Measurements from ENCODE around the gene IFIH1.

The IFIH1 gene

DNA sequence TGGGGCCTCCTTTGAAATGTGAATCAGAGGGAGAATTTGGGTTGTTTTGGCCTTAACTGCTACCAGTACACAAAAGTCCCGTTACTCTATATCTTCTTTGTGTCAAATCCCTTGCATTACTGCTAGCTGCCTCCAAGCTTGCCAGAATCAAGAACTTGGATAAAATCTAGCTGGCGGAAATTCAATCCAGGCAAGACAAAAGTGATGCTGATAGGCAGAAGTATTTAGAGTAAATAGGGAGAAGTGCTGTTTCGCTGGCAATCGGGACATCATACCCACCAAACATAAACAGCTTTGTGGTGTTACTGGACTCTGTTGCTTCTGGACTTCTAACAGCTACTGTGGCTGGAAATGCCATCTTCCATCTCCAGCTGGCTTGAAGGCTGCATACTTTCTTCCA is 2.5 kb downstream of the IFIH1 start:
- H2AK5ac ChIP-seq (ENCODE audit: low read depth, low read length), result no peak overlapping the region
- no peak overlapping the region for H2BK12ac ChIP-seq (ENCODE audit: low read length)
- no peak overlapping the region for H2BK15ac ChIP-seq (ENCODE audit: low read length)
- no peak overlapping the region for H2BK120ac ChIP-seq (ENCODE audit: low read depth, low read length)
- H3K79me1 ChIP-seq (ENCODE audit: low read depth, low read length), result peaks cover 1% of the 10 kb centered on the region
- no peak overlapping the region for H2BK5ac ChIP-seq (ENCODE audit: low read length)
- no peak overlapping the region for H3K4ac ChIP-seq (ENCODE audit: low read length)
- peaks cover 0 to 2% of the 10 kb centered on the region in 2 donors for H3K9me3 ChIP-seq (replicated peaks in 1 of 2; ENCODE audit: control insufficient read depth in 2 of 2, insufficient read depth in 1 of 2, low read depth in 1 of 2, low read length in 2 of 2)
- no peaks in the 10 kb centered on the region for H3K36me3 ChIP-seq (replicated peaks in 1 of 2; ENCODE audit: control insufficient read depth in 2 of 2, insufficient read depth in 2 of 2, low read length in 2 of 2)
- H3K18ac ChIP-seq (ENCODE audit: low read length), result no peak overlapping the region
- H2AFZ ChIP-seq (ENCODE audit: low read length), result no peak overlapping the region
- peaks cover 0 to 5% of the 10 kb centered on the region in 2 donors for H3K4me1 ChIP-seq (ENCODE audit: control insufficient read depth in 2 of 2, insufficient read depth in 1 of 2, low read depth in 1 of 2, low read length in 2 of 2)
- WGBS, 2 donors (ENCODE audit: extremely low coverage in 2 of 2, insufficient read length in 2 of 2, insufficient replicate concordance in 1 of 2), result no CpG with 5 or more reads among the region's 4 CpGs
- peaks cover 0 to 29% (median 10%) of the 10 kb centered on the region in 3 experiments for H3K27me3 ChIP-seq (ENCODE audit: control insufficient read depth in 3 of 3, insufficient read depth in 3 of 3, low read depth in 1 of 3, low read length in 3 of 3)
- DNase-seq (ENCODE audit: low spot score), result no peak
- no peak overlapping the region for H3K4me3 ChIP-seq (ENCODE audit: low read length in 2 of 2)
- no peak overlapping the region for H3K14ac ChIP-seq (ENCODE audit: low read length)
- no peak overlapping the region for H4K8ac ChIP-seq (ENCODE audit: low read depth, low read length)
- no peak overlapping the region for H3K27ac ChIP-seq (replicated peaks; ENCODE audit: low read length)
- no peak overlapping the region for H3K9ac ChIP-seq (ENCODE audit: low read depth, low read length, poor library complexity)
- H3K23ac ChIP-seq (ENCODE audit: low read depth, low read length, poor library complexity), result no peak overlapping the region
- no peak overlapping the region for H3K4me2 ChIP-seq (ENCODE audit: insufficient read depth, low read length, poor library complexity, severe bottlenecking)
- H4K91ac ChIP-seq (ENCODE audit: low read depth, low read length, poor library complexity), result no peak overlapping the region

DNA sequence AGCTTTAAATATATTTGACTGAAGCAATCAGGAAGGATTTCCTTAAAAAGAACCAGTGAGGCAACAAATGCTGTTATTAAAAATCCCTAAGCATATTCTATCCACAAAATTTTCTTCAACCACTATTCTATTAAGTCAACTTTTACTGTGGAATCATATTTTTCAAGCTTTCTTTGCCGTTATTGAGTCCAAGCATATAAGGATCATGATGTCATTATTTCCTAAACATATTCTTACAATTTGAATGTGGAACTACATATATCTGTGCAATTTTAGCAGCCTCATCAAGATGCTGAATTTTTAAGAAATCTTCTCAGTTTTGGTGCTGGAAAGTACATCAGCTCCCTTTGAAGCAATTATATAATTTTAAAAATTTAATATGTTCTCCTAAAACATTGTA is 5.6 kb downstream of the IFIH1 start:
- Histone ChIP-seq H3K9me3 (replicated peaks in 1 of 2; ENCODE audit: control insufficient read depth in 2 of 2, insufficient read depth in 1 of 2, low read depth in 1 of 2, low read length in 2 of 2) (no peaks in the 10 kb centered on the region), H4K8ac (ENCODE audit: low read depth, low read length) (no peak overlapping the region), H3K4me3 (ENCODE audit: low read length in 2 of 2) (no peak overlapping the region), H2AFZ (ENCODE audit: low read length) (no peak overlapping the region), H3K27me3 (ENCODE audit: control insufficient read depth in 3 of 3, insufficient read depth in 3 of 3, low read depth in 1 of 3, low read length in 3 of 3) (peaks cover 0 to 6% (median 3%) of the 10 kb centered on the region in 3 experiments), H2AK5ac (ENCODE audit: low read depth, low read length) (no peak overlapping the region), H3K4me1 (ENCODE audit: control insufficient read depth in 2 of 2, insufficient read depth in 1 of 2, low read depth in 1 of 2, low read length in 2 of 2) (no peaks in the 10 kb centered on the region), H3K18ac (ENCODE audit: low read length) (no peak overlapping the region), H3K4ac (ENCODE audit: low read length) (no peak overlapping the region), H3K4me2 (ENCODE audit: insufficient read depth, low read length, poor library complexity, severe bottlenecking) (no peak overlapping the region), H2BK12ac (ENCODE audit: low read length) (no peak overlapping the region), H3K9ac (ENCODE audit: low read depth, low read length, poor library complexity) (no peak overlapping the region), H3K79me1 (ENCODE audit: low read depth, low read length) (no peaks in the 10 kb centered on the region), H2BK15ac (ENCODE audit: low read length) (no peak overlapping the region), H2BK120ac (ENCODE audit: low read depth, low read length) (no peak overlapping the region), H3K36me3 (replicated peaks in 1 of 2; ENCODE audit: control insufficient read depth in 2 of 2, insufficient read depth in 2 of 2, low read length in 2 of 2) (no peaks in the 10 kb centered on the region), H2BK5ac (ENCODE audit: low read length) (no peak overlapping the region), H3K27ac (replicated peaks; ENCODE audit: low read length) (no peak overlapping the region), H3K14ac (ENCODE audit: low read length) (no peak overlapping the region), H3K23ac (ENCODE audit: low read depth, low read length, poor library complexity) (no peak overlapping the region), H4K91ac (ENCODE audit: low read depth, low read length, poor library complexity) (no peak overlapping the region)
- no CpG with 5 or more reads among the region's 1 CpG for WGBS, 2 donors (ENCODE audit: extremely low coverage in 2 of 2, insufficient read length in 2 of 2, insufficient replicate concordance in 1 of 2)
- no peak for DNase-seq (ENCODE audit: low spot score)

DNA sequence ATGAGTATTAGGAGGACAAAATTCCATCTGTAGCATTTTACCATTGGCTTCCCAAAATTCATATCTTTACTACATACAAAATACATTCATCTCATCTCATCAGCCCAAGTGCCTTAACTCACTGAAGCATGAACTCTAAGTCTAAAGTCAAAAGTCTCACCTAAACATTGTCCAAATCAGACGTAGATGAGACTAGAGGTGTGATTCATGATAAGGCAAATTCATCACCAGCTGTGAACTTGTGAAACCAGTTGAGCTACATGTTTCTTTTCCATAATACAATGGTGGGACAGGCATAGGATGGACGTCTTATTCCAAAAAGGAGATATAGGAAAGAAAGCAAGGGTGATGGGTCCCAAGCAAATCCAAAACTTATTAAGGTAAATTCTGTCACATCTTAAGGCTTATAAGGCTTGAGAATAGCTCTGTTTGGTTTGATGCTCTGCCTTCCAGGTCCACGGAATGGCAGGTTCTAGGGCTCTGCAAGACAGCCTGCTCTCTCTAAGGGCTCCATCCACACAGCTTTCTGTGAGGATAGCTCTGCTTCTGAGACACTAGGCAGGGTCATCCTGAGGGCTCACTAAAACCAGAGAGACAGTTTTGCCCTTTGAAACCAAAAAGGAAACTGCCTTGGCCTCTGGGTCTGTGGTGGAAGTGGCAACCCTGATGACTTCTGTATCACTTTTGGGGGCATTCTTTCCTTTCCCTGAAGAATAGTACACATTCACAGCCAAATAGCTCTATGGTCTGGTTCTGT is 9.6 kb downstream of the IFIH1 start:
- Histone ChIP-seq H2BK15ac (ENCODE audit: low read length) (no peak overlapping the region), H3K9ac (ENCODE audit: low read depth, low read length, poor library complexity) (no peak overlapping the region), H4K91ac (ENCODE audit: low read depth, low read length, poor library complexity) (no peak overlapping the region), H3K14ac (ENCODE audit: low read length) (no peak overlapping the region), H3K4me3 (ENCODE audit: low read length in 2 of 2) (no peak overlapping the region), H2AK5ac (ENCODE audit: low read depth, low read length) (no peak overlapping the region), H3K27me3 (ENCODE audit: control insufficient read depth in 3 of 3, insufficient read depth in 3 of 3, low read depth in 1 of 3, low read length in 3 of 3) (no peaks in the 10 kb centered on the region), H4K8ac (ENCODE audit: low read depth, low read length) (no peak overlapping the region), H3K4ac (ENCODE audit: low read length) (no peak overlapping the region), H3K27ac (replicated peaks; ENCODE audit: low read length) (no peak overlapping the region), H2BK5ac (ENCODE audit: low read length) (no peak overlapping the region), H2AFZ (ENCODE audit: low read length) (no peak overlapping the region), H3K4me1 (ENCODE audit: control insufficient read depth in 2 of 2, insufficient read depth in 1 of 2, low read depth in 1 of 2, low read length in 2 of 2) (no peaks in the 10 kb centered on the region), H2BK12ac (ENCODE audit: low read length) (no peak overlapping the region), H3K36me3 (replicated peaks in 1 of 2; ENCODE audit: control insufficient read depth in 2 of 2, insufficient read depth in 2 of 2, low read length in 2 of 2) (no peaks in the 10 kb centered on the region), H3K23ac (ENCODE audit: low read depth, low read length, poor library complexity) (no peak overlapping the region), H3K18ac (ENCODE audit: low read length) (no peak overlapping the region), H3K9me3 (replicated peaks in 1 of 2; ENCODE audit: control insufficient read depth in 2 of 2, insufficient read depth in 1 of 2, low read depth in 1 of 2, low read length in 2 of 2) (no peaks in the 10 kb centered on the region), H3K4me2 (ENCODE audit: insufficient read depth, low read length, poor library complexity, severe bottlenecking) (no peak overlapping the region), H2BK120ac (ENCODE audit: low read depth, low read length) (no peak overlapping the region), H3K79me1 (ENCODE audit: low read depth, low read length) (no peaks in the 10 kb centered on the region)
- no CpG with 5 or more reads among the region's 3 CpGs for WGBS, 2 donors (ENCODE audit: extremely low coverage in 2 of 2, insufficient read length in 2 of 2, insufficient replicate concordance in 1 of 2)
- DNase-seq (ENCODE audit: low spot score), result no peak

DNA sequence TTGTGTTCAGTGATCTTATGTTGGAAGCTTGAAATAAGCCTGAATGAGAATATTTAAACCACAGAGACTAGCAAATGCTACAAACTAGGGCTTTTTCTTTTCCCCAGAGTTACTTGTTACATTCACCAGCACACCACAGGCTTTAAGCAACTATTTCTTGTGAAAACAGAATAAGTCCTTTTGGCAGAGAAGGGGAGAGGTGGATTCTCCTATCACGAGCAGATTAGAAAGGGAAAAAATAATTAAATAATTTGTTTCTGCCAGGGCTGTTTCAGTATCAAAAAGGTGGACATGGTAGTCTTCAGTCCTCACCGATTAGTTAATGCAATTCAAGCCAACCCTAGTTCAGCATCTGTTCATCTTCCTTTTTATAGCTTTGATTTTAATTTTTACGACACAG is 12.6 kb downstream of the IFIH1 start:
- H4K91ac ChIP-seq (ENCODE audit: low read depth, low read length, poor library complexity), result no peak overlapping the region
- no peak overlapping the region for H2AFZ ChIP-seq (ENCODE audit: low read length)
- H3K14ac ChIP-seq (ENCODE audit: low read length), result no peak overlapping the region
- no peaks in the 10 kb centered on the region for H3K79me1 ChIP-seq (ENCODE audit: low read depth, low read length)
- H3K18ac ChIP-seq (ENCODE audit: low read length), result no peak overlapping the region
- no peaks in the 10 kb centered on the region for H3K4me1 ChIP-seq (ENCODE audit: control insufficient read depth in 2 of 2, insufficient read depth in 1 of 2, low read depth in 1 of 2, low read length in 2 of 2)
- no peak overlapping the region for H3K4me3 ChIP-seq (ENCODE audit: low read length in 2 of 2)
- H3K9me3 ChIP-seq (replicated peaks in 1 of 2; ENCODE audit: control insufficient read depth in 2 of 2, insufficient read depth in 1 of 2, low read depth in 1 of 2, low read length in 2 of 2), result no peaks in the 10 kb centered on the region
- H4K8ac ChIP-seq (ENCODE audit: low read depth, low read length), result no peak overlapping the region
- no peak for DNase-seq (ENCODE audit: low spot score)
- H3K9ac ChIP-seq (ENCODE audit: low read depth, low read length, poor library complexity), result no peak overlapping the region
- no peak overlapping the region for H2BK5ac ChIP-seq (ENCODE audit: low read length)
- no peak overlapping the region for H3K4me2 ChIP-seq (ENCODE audit: insufficient read depth, low read length, poor library complexity, severe bottlenecking)
- no peak overlapping the region for H3K23ac ChIP-seq (ENCODE audit: low read depth, low read length, poor library complexity)
- H2BK120ac ChIP-seq (ENCODE audit: low read depth, low read length), result no peak overlapping the region
- no peaks in the 10 kb centered on the region for H3K27me3 ChIP-seq (ENCODE audit: control insufficient read depth in 3 of 3, insufficient read depth in 3 of 3, low read depth in 1 of 3, low read length in 3 of 3)
- no peak overlapping the region for H3K4ac ChIP-seq (ENCODE audit: low read length)
- no peak overlapping the region for H2BK12ac ChIP-seq (ENCODE audit: low read length)
- H3K27ac ChIP-seq (replicated peaks; ENCODE audit: low read length), result no peak overlapping the region
- H3K36me3 ChIP-seq (replicated peaks in 1 of 2; ENCODE audit: control insufficient read depth in 2 of 2, insufficient read depth in 2 of 2, low read length in 2 of 2), result no peaks in the 10 kb centered on the region
- H2BK15ac ChIP-seq (ENCODE audit: low read length), result no peak overlapping the region
- no peak overlapping the region for H2AK5ac ChIP-seq (ENCODE audit: low read depth, low read length)
- WGBS, 2 donors (ENCODE audit: extremely low coverage in 2 of 2, insufficient read length in 2 of 2, insufficient replicate concordance in 1 of 2), result no CpG with 5 or more reads among the region's 3 CpGs

Data from neuronal stem cell (in vitro differentiated cells).